ENCODE results near the gene ZDHHC14. TPM values are rescaled to one million over a fixed set of nuclear protein-coding genes. Genes with fewer than 3 reads are reported as not detected.

ZDHHC14 gene
- total RNA-seq, 6 experiments from 2014 or later = 5.2 to 6.7 (median 6.0) TPM

DNA sequence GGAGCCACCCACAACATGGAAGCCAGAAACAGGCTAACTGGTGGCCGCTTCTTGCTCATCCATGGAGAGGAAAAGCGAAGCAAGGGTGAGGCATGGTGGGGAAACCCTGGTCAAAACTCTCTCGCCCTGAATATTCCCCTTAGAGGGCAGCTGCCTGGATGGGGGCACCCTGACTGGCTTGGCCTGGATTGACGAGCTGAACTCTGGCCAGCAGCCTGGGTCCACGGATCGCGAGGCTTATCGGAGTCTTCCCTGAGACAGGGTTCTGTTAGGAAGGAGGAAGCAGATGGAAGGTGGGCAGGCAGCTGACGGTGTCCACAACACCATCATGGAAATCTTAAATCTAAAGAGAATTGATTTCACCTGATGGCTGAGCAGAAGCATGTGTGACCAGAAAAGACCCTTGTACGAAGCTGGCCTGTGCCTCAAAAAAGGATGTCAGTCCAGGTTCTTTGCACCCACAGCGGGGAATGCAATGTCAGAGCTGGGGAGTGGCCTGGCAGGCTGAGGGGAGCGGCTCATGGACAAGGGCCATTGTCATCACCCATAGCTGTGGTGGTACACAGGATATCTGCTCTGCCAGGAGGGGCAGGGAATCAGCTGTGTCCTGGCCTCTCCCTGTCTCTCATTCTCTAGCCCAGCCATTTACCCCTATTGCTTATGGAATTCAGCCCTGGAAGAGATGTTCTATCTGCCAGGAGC, 332.6 kb downstream of the ZDHHC14 start:
- DNase-seq = no peak
- Mint-ChIP-seq H3K9me3 (no peaks in the 10 kb centered on the region), H3K36me3 (ENCODE audit: low read depth) (no peaks in the 10 kb centered on the region), H3K27me3 (ENCODE audit: insufficient read depth) (peaks cover 14% of the 10 kb centered on the region), H3K4me3 (no peak overlapping the region), H3K27ac (peak overlapping the region; percentile 81), H3K4me1 (ENCODE audit: low read depth) (peaks cover 55% of the 10 kb centered on the region)
- TF ChIP-seq, protein P1, sequence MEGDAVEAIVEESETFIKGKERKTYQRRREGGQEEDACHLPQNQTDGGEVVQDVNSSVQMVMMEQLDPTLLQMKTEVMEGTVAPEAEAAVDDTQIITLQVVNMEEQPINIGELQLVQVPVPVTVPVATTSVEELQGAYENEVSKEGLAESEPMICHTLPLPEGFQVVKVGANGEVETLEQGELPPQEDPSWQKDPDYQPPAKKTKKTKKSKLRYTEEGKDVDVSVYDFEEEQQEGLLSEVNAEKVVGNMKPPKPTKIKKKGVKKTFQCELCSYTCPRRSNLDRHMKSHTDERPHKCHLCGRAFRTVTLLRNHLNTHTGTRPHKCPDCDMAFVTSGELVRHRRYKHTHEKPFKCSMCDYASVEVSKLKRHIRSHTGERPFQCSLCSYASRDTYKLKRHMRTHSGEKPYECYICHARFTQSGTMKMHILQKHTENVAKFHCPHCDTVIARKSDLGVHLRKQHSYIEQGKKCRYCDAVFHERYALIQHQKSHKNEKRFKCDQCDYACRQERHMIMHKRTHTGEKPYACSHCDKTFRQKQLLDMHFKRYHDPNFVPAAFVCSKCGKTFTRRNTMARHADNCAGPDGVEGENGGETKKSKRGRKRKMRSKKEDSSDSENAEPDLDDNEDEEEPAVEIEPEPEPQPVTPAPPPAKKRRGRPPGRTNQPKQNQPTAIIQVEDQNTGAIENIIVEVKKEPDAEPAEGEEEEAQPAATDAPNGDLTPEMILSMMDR (IDR thresholded peaks at IDR 0.05) = no peak; the same call in 1 of the 2 replicates

DNA sequence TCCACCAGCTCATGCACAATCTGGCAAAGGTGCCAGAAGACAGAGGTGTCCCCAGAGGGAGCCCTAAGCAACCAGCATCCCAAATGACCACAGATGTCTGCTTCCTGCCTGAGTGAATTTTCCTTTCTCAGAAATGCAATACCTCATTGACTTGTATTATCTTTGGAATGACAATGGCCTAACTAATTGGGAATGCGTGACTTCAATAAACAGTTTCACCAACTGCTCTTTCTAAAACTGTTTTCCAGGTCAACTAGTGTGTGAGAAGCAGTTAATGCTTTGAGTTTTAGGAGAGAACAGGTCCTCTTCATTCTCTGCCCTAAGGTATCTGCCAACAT, 333.1 kb downstream of the ZDHHC14 start:
- peaks cover 16% of the 10 kb centered on the region for H3K27me3 Mint-ChIP-seq (ENCODE audit: insufficient read depth)
- no peaks in the 10 kb centered on the region for H3K9me3 Mint-ChIP-seq
- H3K4me1 Mint-ChIP-seq (ENCODE audit: low read depth) = peaks cover 58% of the 10 kb centered on the region
- peak; percentile 85 for DNase-seq
- TF ChIP-seq, protein P1 (IDR thresholded peaks at IDR 0.05) = peak; percentile 56
- peak overlapping the region; percentile 81 for H3K27ac Mint-ChIP-seq
- H3K36me3 Mint-ChIP-seq (ENCODE audit: low read depth) = no peaks in the 10 kb centered on the region
- H3K4me3 Mint-ChIP-seq = peak overlapping the region; percentile 24; the same call in 1 of the 2 replicates

DNA sequence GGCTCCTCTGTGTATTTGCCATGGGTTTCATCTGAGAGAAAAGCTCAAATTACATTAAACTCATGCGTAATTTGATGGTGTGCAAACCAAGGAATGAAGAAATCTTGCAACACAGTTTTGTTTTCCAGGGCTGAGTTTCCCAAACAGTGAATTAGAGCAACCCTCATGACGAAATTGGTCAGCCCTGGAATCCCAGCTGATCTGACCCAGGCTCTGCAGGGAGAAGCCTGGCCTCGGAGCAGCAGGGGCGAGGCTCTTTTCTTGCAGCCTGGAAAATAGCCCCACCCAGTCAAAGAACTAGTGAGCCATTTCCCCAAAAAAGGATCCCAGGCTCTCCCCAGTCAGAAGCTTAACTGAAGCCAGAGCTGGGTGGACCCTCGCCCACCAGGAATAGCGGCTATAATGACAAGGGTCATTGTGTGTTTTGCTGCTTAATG, 334.8 kb downstream of the ZDHHC14 start:
- Mint-ChIP-seq H3K36me3 (ENCODE audit: low read depth) (no peaks in the 10 kb centered on the region), H3K4me3 (peak overlapping the region; percentile 68), H3K27me3 (ENCODE audit: insufficient read depth) (peaks cover 21% of the 10 kb centered on the region), H3K27ac (peak overlapping the region; percentile 85), H3K9me3 (no peaks in the 10 kb centered on the region), H3K4me1 (ENCODE audit: low read depth) (peaks cover 55% of the 10 kb centered on the region)
- TF ChIP-seq, protein P1 (IDR thresholded peaks at IDR 0.05) = no peak
- DNase-seq = peak; percentile 86

DNA sequence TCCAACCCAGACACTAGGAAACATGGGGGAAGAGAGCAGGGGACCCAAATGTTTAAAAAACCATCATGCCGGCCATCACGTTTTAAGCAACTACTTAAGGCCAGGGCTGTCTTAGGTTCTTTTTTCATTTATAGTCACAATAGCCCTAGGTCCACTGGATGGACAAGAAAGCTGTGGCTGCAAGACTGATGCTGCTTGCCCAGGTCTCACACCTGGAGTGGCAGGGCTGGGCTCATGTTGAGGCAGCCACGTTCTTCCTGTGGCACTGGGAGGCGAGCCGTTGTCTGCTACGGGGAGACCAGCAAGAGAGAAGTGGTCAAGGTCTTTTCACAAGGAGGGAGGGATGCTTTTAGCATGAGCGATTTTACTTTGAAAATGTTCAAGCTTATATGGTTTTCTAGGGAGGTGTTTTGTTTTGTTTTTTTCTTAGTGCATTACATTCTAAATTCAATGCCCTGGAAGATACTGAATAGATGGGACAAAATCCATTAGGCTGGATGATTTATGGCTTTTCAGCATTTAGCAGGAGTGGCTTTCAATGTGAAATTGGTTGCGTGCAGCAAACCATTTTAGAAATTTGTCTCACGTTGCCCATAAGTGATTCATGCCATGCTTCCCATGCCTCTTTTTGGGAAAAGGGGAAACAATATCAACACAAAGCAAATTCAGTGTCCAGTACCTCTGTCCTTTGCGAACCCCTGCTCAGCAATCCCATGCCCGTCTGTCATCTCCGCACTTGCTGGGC, 335.4 kb downstream of the ZDHHC14 start:
- H3K27ac Mint-ChIP-seq = peak overlapping the region; percentile 85
- no peaks in the 10 kb centered on the region for H3K36me3 Mint-ChIP-seq (ENCODE audit: low read depth)
- H3K9me3 Mint-ChIP-seq = no peaks in the 10 kb centered on the region
- H3K27me3 Mint-ChIP-seq (ENCODE audit: insufficient read depth) = peaks cover 25% of the 10 kb centered on the region
- peak overlapping the region; percentile 68 for H3K4me3 Mint-ChIP-seq
- DNase-seq = peak; percentile 56
- H3K4me1 Mint-ChIP-seq (ENCODE audit: low read depth) = peaks cover 53% of the 10 kb centered on the region
- TF ChIP-seq, protein P1 (IDR thresholded peaks at IDR 0.05) = no peak

DNA sequence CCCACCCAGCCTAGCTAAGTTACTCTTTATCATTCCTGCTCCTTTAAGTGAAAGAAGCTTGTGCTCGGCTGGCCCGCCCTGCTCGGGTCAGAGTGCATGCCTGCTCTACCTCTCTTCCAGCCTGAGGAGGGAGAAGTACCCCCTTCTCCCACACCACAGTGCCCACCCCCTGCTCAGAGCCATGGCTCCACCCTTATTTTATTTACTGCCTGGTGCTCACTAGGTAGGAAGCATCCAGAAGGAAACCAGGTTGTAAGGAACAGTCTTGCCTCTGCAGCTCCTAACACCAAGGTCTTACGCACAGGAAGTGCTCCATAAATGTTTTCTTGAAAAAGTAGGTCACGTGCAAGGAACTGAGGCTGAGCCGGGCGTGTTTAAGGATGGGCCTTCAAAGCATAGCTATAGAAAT, 336.4 kb downstream of the ZDHHC14 start:
- peak overlapping the region; percentile 85 for H3K27ac Mint-ChIP-seq
- H3K4me1 Mint-ChIP-seq (ENCODE audit: low read depth) = peaks cover 53% of the 10 kb centered on the region
- H3K27me3 Mint-ChIP-seq (ENCODE audit: insufficient read depth) = peaks cover 31% of the 10 kb centered on the region
- DNase-seq = no peak
- H3K4me3 Mint-ChIP-seq = no peak overlapping the region
- TF ChIP-seq, protein P1 (IDR thresholded peaks at IDR 0.05) = no peak
- no peaks in the 10 kb centered on the region for H3K36me3 Mint-ChIP-seq (ENCODE audit: low read depth)
- no peaks in the 10 kb centered on the region for H3K9me3 Mint-ChIP-seq

All from HFFc6 (cell line).